IPS-15b (cell line): ENCODE measurements around the gene ZNF764.
A peak's percentile ranks its signal among the peaks of the same experiment; 100 is the strongest.

Experiments
- H3K27me3 ChIP-seq: one replicate; pipeline ENCODE4 v1.6.1; 2013; ENCODE audit warnings: low read length; ENCODE audit not compliant: control insufficient read depth, insufficient read depth
- H3K36me3 ChIP-seq: one replicate; pipeline ENCODE4 v1.6.1; 2013; ENCODE audit warnings: low read length; ENCODE audit not compliant: control insufficient read depth, insufficient read depth
- H3K4me1 ChIP-seq: one replicate; pipeline ENCODE4 v1.6.1; 2013; ENCODE audit warnings: mild to moderate bottlenecking, low read length; ENCODE audit not compliant: control insufficient read depth, insufficient read depth
- H3K4me3 ChIP-seq: one replicate; pipeline ENCODE4 v1.5.1; 2013; ENCODE audit warnings: low read depth, low read length
- H3K9ac ChIP-seq: one replicate; pipeline ENCODE4 v1.6.1; 2013; ENCODE audit warnings: low read depth, mild to moderate bottlenecking, low read length
- H3K9me3 ChIP-seq: one replicate; pipeline ENCODE4 v1.6.1; 2013; ENCODE audit warnings: mild to moderate bottlenecking, low read length; ENCODE audit not compliant: control insufficient read depth, insufficient read depth

ZNF764 gene

GRCh38 chr16:30569281-30569680, 11.1 kb upstream of the ZNF764 start:
- H3K9me3 ChIP-seq: no peaks in the 10 kb centered on the region
- H3K4me1 ChIP-seq: peaks cover 2% of the 10 kb centered on the region
- peaks cover 2% of the 10 kb centered on the region for H3K27me3 ChIP-seq
- H3K9ac ChIP-seq: no peak overlapping the region
- no peaks in the 10 kb centered on the region for H3K36me3 ChIP-seq
- no peak overlapping the region for H3K4me3 ChIP-seq

GRCh38 chr16:30567991-30568638, 9.9 kb upstream of the ZNF764 start:
- H3K9ac ChIP-seq: no peak overlapping the region
- peaks cover 2% of the 10 kb centered on the region for H3K4me1 ChIP-seq
- no peaks in the 10 kb centered on the region for H3K9me3 ChIP-seq
- peaks cover 2% of the 10 kb centered on the region for H3K27me3 ChIP-seq
- no peak overlapping the region for H3K4me3 ChIP-seq
- no peaks in the 10 kb centered on the region for H3K36me3 ChIP-seq

- Histone ChIP-seq H3K9ac (no peak overlapping the region), H3K9me3 (no peaks in the 10 kb centered on the region), H3K4me3 (no peak overlapping the region), H3K27me3 (peaks cover 2% of the 10 kb centered on the region), H3K4me1 (peaks cover 2% of the 10 kb centered on the region), H3K36me3 (no peaks in the 10 kb centered on the region)
Observed at GRCh38 chr16:30567160-30567990, 9.2 kb upstream of the ZNF764 start.

GRCh38 chr16:30566531-30566930, 8.4 kb upstream of the ZNF764 start:
- Histone ChIP-seq H3K27me3 (peaks cover 2% of the 10 kb centered on the region), H3K9me3 (no peaks in the 10 kb centered on the region), H3K4me1 (peaks cover 2% of the 10 kb centered on the region), H3K36me3 (no peaks in the 10 kb centered on the region), H3K9ac (no peak overlapping the region), H3K4me3 (no peak overlapping the region)

GRCh38 chr16:30565984-30566383, 7.8 kb upstream of the ZNF764 start:
- H3K9ac ChIP-seq: no peak overlapping the region
- H3K27me3 ChIP-seq: peaks cover 2% of the 10 kb centered on the region
- no peaks in the 10 kb centered on the region for H3K9me3 ChIP-seq
- H3K4me1 ChIP-seq: peaks cover 2% of the 10 kb centered on the region
- no peaks in the 10 kb centered on the region for H3K36me3 ChIP-seq
- no peak overlapping the region for H3K4me3 ChIP-seq

- Histone ChIP-seq H3K9ac (no peak overlapping the region), H3K36me3 (no peaks in the 10 kb centered on the region), H3K4me1 (peaks cover 2% of the 10 kb centered on the region), H3K9me3 (no peaks in the 10 kb centered on the region), H3K4me3 (no peak overlapping the region), H3K27me3 (peaks cover 2% of the 10 kb centered on the region)
Observed at GRCh38 chr16:30565526-30565925, 7.4 kb upstream of the ZNF764 start.

GRCh38 chr16:30562021-30562420, 3.8 kb upstream of the ZNF764 start:
- peaks cover 2% of the 10 kb centered on the region for H3K27me3 ChIP-seq
- H3K9me3 ChIP-seq: no peaks in the 10 kb centered on the region
- no peak overlapping the region for H3K9ac ChIP-seq
- H3K36me3 ChIP-seq: no peaks in the 10 kb centered on the region
- peak overlapping the region; percentile 57 for H3K4me3 ChIP-seq
- H3K4me1 ChIP-seq: no peaks in the 10 kb centered on the region

GRCh38 chr16:30561089-30561816, 3.1 kb upstream of the ZNF764 start:
- no peaks in the 10 kb centered on the region for H3K36me3 ChIP-seq
- H3K9ac ChIP-seq: peak overlapping the region; percentile 70
- H3K27me3 ChIP-seq: peaks cover 2% of the 10 kb centered on the region
- H3K4me3 ChIP-seq: peak overlapping the region; percentile 57
- no peaks in the 10 kb centered on the region for H3K4me1 ChIP-seq
- no peaks in the 10 kb centered on the region for H3K9me3 ChIP-seq

- Histone ChIP-seq H3K36me3 (peaks cover 11% of the 10 kb centered on the region), H3K9me3 (no peaks in the 10 kb centered on the region), H3K4me1 (no peaks in the 10 kb centered on the region), H3K9ac (no peak overlapping the region), H3K27me3 (no peaks in the 10 kb centered on the region), H3K4me3 (no peak overlapping the region)
Observed at GRCh38 chr16:30559690-30560089, 1.5 kb upstream of the ZNF764 start.

- H3K9me3 ChIP-seq: no peaks in the 10 kb centered on the region
- H3K4me1 ChIP-seq: no peaks in the 10 kb centered on the region
- peak overlapping the region; percentile 40 for H3K4me3 ChIP-seq
Observed at GRCh38 chr16:30558789-30559377, 709 bp upstream of the ZNF764 start.

GRCh38 chr16:30557707-30557956, 542 bp downstream of the ZNF764 start:
- H3K36me3 ChIP-seq: peaks cover 15% of the 10 kb centered on the region
- no peaks in the 10 kb centered on the region for H3K27me3 ChIP-seq
- no peaks in the 10 kb centered on the region for H3K4me1 ChIP-seq
- no peaks in the 10 kb centered on the region for H3K9me3 ChIP-seq
- H3K4me3 ChIP-seq: peak overlapping the region; percentile 76
- H3K9ac ChIP-seq: peak overlapping the region; percentile 65

More at GRCh38 chr16:30558789-30559377, 709 bp upstream of the ZNF764 start:
- Histone ChIP-seq H3K9ac (peak overlapping the region; percentile 28), H3K36me3 (peaks cover 15% of the 10 kb centered on the region), H3K27me3 (no peaks in the 10 kb centered on the region)
